HL-60/S4 treated with phorbol 12-myristate 13-acetate at 8.2 ng/mL for 4 days and 3 days (cell line): ENCODE measurements around the gene PROSER3.

ENCODE experiments used
- in situ Hi-C: fragments of 300-500 bp; cut with MboI; formaldehyde crosslinking; loops from 2 replicates; pipeline ENCODE4 v1.15.0; 2022; ENCODE audit warnings: low sequenced_read_pairs

Gene PROSER3

GRCh38 chr19:35775298-35776101, 17.5 kb downstream of the PROSER3 start, which contains the start of gene ARHGAP33:
Gene ARHGAP33 (plus strand): TSS chr19:35775564. CDS start chr19:35775659, 95 bp downstream.
- in situ Hi-C loops, result no loop called here

- in situ Hi-C loops, result no loop called here
These were observed 18.3 kb downstream of the PROSER3 start for GRCh38 chr19:35776102-35776788.

GRCh38 chr19:35777086-35777841, 19.3 kb downstream of the PROSER3 start:
- in situ Hi-C loops, result no loop called here

GRCh38 chr19:35777961-35778360, 20.0 kb downstream of the PROSER3 start:
- in situ Hi-C loops, result no loop called here

GRCh38 chr19:35779033-35779432, 21.1 kb downstream of the PROSER3 start:
- in situ Hi-C loops, result no loop called here

GRCh38 chr19:35780058-35780457, 22.1 kb downstream of the PROSER3 start:
- in situ Hi-C loops, result no loop called here

GRCh38 chr19:35780717-35781116, 22.7 kb downstream of the PROSER3 start:
- in situ Hi-C loops, result no loop called here

GRCh38 chr19:35781650-35782049, 23.7 kb downstream of the PROSER3 start:
- in situ Hi-C loops, result no loop called here

- in situ Hi-C loops, result no loop called here
These were observed 24.6 kb downstream of the PROSER3 start for GRCh38 chr19:35782589-35782988.

GRCh38 chr19:35783469-35784434, 25.8 kb downstream of the PROSER3 start:
- in situ Hi-C loops, result no loop called here

- in situ Hi-C loops, result no loop called here
These were observed 26.7 kb downstream of the PROSER3 start for GRCh38 chr19:35784503-35785338.

GRCh38 chr19:35785339-35785627, 27.3 kb downstream of the PROSER3 start:
- in situ Hi-C loops, result no loop called here

GRCh38 chr19:35786299-35787160, 28.6 kb downstream of the PROSER3 start:
- in situ Hi-C loops, result no loop called here

GRCh38 chr19:35787227-35787799, 29.3 kb downstream of the PROSER3 start:
- in situ Hi-C loops, result no loop called here

GRCh38 chr19:35788205-35788960, 30.4 kb downstream of the PROSER3 start:
- in situ Hi-C loops, result no loop called here

GRCh38 chr19:35789195-35789977, 31.4 kb downstream of the PROSER3 start:
- in situ Hi-C loops, result no loop called here
